Effector memory CD4-positive, alpha-beta T cell (primary cell): ENCODE data around the gene ATP7B.

Experiments
- DNase-seq, 3 donors: peaks; one replicate each; pipeline ENCODE4 v3.0.0-alpha.2; 2020
- H3K27ac ChIP-seq: 2 replicates; pipeline ENCODE4 v1.7.0; 2013; ENCODE audit warnings: mild to moderate bottlenecking, low read length, moderate library complexity; ENCODE audit not compliant: insufficient read depth, poor library complexity, severe bottlenecking
- H3K27me3 ChIP-seq: replicated peaks from 2 replicates; pipeline ENCODE4 v1.7.0; 2013; ENCODE audit warnings: mild to moderate bottlenecking, low read length; ENCODE audit not compliant: insufficient read depth, control insufficient read depth, poor library complexity, severe bottlenecking
- H3K36me3 ChIP-seq: 2 replicates; pipeline ENCODE4 v1.7.0; 2013; ENCODE audit warnings: mild to moderate bottlenecking, low read length, moderate library complexity; ENCODE audit not compliant: control insufficient read depth, insufficient read depth
- H3K4me1 ChIP-seq: 2 replicates; pipeline ENCODE4 v1.7.0; 2013; ENCODE audit warnings: low read length, mild to moderate bottlenecking; ENCODE audit not compliant: control insufficient read depth, insufficient read depth, poor library complexity, severe bottlenecking
- H3K4me3 ChIP-seq: 2 replicates; pipeline ENCODE4 v1.7.0; 2013; ENCODE audit warnings: low read length, low read depth, mild to moderate bottlenecking; ENCODE audit not compliant: insufficient read depth, poor library complexity, severe bottlenecking
- H3K9me3 ChIP-seq: 2 replicates; pipeline ENCODE4 v1.7.0; 2013; ENCODE audit warnings: mild to moderate bottlenecking, low read length, moderate library complexity; ENCODE audit not compliant: control insufficient read depth

The ATP7B gene

DNA sequence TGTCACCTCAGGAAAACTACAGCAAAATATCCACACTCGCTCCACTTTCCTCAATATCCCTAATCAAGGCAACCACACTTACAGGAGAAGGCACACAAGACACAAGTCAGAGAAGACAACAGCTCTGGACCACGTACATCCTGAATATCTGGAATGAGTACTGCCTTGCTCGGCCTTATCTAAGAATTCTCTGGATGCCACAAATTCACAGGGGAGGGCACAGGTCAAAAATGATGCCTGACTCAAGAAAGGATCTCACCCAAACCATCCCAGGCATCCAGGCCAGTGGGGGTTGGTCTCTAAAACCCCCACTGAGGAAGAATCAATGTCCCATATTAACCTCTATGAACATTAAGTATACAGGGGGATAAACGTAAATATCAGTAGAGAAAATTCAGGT is 29.9 kb downstream of the ATP7B start:
- H3K27ac ChIP-seq, result no peak overlapping the region
- no peak for DNase-seq
- H3K27me3 ChIP-seq, result no peaks in the 10 kb centered on the region
- H3K4me3 ChIP-seq, result no peak overlapping the region
- no peaks in the 10 kb centered on the region for H3K4me1 ChIP-seq
- H3K9me3 ChIP-seq, result no peaks in the 10 kb centered on the region
- H3K36me3 ChIP-seq, result no peaks in the 10 kb centered on the region

- no peaks in the 10 kb centered on the region for H3K4me1 ChIP-seq
- H3K9me3 ChIP-seq, result no peaks in the 10 kb centered on the region
- H3K36me3 ChIP-seq, result no peaks in the 10 kb centered on the region
- DNase-seq, result no peak
- no peaks in the 10 kb centered on the region for H3K27me3 ChIP-seq
- H3K4me3 ChIP-seq, result no peak overlapping the region
- H3K27ac ChIP-seq, result no peak overlapping the region
Observed at GRCh38 chr13:51980908-51981307, 30.3 kb downstream of the ATP7B start.

DNA sequence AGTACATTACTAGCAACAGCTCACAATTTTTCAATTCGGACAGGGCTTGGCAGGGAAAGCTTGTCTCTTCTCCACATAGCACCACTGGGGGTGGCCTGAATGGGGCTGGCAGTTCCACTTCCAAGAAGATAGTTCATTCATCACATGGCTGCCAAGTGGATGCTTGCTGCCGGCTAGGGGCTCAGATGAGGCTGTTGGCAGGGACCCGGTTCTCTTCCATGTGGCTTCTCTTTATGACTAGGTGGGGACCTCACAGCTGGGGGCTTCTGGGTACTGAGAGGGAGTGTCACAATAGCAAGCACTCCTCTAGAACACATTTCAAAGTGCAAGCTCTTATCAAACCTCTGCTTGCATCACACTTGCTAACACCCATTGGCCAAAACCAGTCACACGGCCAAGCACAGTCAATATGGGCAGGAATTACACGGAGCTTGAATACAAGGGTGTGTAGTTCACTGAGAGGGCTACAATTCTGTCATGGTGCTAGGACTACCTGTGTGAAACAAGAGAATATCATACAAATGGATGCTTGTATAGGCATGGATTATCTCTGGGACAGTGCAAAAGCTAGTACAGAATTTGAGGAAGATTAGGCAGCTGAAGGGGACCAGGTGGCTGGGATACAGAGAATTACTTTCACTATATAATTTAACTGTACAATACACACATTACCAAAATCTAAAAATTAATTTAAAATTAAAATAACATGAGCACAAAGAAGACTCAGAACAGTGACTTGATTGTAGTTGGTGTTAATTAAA is 32.3 kb downstream of the ATP7B start:
- H3K27ac ChIP-seq, result no peak overlapping the region
- no peaks in the 10 kb centered on the region for H3K27me3 ChIP-seq
- DNase-seq, result no peak
- H3K4me3 ChIP-seq, result no peak overlapping the region
- no peaks in the 10 kb centered on the region for H3K36me3 ChIP-seq
- no peaks in the 10 kb centered on the region for H3K9me3 ChIP-seq
- no peaks in the 10 kb centered on the region for H3K4me1 ChIP-seq

DNA sequence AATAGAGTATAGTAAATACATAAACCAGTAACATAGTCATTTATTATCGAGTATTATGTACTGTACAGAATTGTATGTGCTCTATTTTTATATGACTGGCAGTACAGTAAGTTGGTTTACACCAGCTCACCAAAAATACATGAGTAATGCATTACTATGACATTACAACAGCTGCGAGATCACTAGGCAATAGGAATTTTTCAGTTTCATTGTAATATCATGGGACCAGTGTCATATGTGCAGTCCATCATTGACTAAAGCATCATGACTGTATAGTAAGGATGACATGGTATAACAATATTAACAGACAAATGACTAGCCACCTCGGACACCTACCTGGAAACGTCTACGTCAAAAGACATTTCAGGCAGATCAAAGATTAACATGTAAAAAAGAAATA is 33.6 kb downstream of the ATP7B start:
- Histone ChIP-seq H3K27me3 (no peaks in the 10 kb centered on the region), H3K27ac (no peak overlapping the region), H3K36me3 (no peaks in the 10 kb centered on the region), H3K9me3 (no peaks in the 10 kb centered on the region), H3K4me3 (no peak overlapping the region), H3K4me1 (no peaks in the 10 kb centered on the region)
- no peak for DNase-seq

DNA sequence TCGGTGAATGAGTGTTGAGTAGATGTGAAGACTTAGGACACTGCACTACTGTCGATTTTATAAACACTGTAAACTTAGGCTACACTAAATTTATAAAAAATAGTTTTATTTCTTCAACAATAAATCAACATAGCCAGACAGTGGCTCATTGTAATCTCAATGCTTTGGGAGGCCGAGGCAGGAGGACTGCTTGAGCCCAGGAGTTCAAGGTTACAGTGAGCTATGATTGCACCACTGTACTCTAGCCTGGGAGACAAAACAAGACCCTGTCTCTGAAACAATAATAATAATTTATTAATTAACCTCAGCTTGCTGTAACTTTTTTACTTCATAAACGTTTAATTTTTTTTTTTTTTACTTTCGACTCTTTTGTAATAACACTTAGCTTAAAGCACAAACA is 34.4 kb downstream of the ATP7B start:
- DNase-seq, result no peak
- no peaks in the 10 kb centered on the region for H3K9me3 ChIP-seq
- no peak overlapping the region for H3K27ac ChIP-seq
- no peaks in the 10 kb centered on the region for H3K4me1 ChIP-seq
- H3K36me3 ChIP-seq, result no peaks in the 10 kb centered on the region
- no peaks in the 10 kb centered on the region for H3K27me3 ChIP-seq
- no peak overlapping the region for H3K4me3 ChIP-seq

DNA sequence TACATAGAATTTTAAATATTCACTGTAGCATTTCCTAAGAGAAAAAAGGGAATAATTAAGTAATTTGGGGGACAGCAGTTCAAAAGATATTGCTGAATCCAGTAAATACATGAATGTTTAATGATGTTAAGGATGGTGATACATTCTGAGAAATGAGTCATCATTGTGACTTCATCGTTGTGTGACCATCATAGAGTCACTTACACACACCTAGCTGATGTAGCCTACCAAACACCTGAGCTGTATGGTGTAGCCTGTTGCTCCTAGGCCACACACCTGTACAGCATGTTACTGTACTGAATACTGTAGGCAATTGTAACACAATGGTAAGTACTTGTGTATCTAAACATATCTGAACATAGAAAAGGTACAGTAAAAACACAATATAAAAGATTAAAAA is 34.8 kb downstream of the ATP7B start:
- no peak overlapping the region for H3K27ac ChIP-seq
- DNase-seq, result no peak
- no peaks in the 10 kb centered on the region for H3K36me3 ChIP-seq
- no peaks in the 10 kb centered on the region for H3K9me3 ChIP-seq
- no peak overlapping the region for H3K4me3 ChIP-seq
- H3K4me1 ChIP-seq, result no peaks in the 10 kb centered on the region
- no peaks in the 10 kb centered on the region for H3K27me3 ChIP-seq

DNA sequence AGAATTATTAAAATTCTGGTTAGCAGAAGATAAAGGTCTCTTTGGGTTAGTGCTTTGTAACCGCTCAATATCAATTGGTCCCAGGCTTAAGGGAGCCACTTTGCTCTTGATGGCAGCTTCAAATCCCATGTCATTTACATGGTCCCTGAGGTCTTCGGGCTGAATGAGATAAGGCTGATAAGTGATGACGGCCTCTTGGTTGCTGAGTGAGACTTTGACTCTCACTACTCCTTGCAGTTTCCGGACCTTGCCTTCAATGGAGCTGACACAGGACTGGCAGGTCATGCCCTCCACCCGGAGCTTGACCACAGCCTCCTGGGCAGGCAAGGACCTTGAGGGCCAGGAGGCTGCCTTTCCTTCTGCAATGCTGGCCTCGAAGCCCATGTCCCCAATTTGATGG is 36.8 kb downstream of the ATP7B start:
- H3K27me3 ChIP-seq, result no peaks in the 10 kb centered on the region
- H3K4me1 ChIP-seq, result peaks cover 6% of the 10 kb centered on the region
- H3K4me3 ChIP-seq, result no peak overlapping the region
- H3K36me3 ChIP-seq, result no peaks in the 10 kb centered on the region
- no peaks in the 10 kb centered on the region for H3K9me3 ChIP-seq
- H3K27ac ChIP-seq, result no peak overlapping the region
- no peak for DNase-seq

DNA sequence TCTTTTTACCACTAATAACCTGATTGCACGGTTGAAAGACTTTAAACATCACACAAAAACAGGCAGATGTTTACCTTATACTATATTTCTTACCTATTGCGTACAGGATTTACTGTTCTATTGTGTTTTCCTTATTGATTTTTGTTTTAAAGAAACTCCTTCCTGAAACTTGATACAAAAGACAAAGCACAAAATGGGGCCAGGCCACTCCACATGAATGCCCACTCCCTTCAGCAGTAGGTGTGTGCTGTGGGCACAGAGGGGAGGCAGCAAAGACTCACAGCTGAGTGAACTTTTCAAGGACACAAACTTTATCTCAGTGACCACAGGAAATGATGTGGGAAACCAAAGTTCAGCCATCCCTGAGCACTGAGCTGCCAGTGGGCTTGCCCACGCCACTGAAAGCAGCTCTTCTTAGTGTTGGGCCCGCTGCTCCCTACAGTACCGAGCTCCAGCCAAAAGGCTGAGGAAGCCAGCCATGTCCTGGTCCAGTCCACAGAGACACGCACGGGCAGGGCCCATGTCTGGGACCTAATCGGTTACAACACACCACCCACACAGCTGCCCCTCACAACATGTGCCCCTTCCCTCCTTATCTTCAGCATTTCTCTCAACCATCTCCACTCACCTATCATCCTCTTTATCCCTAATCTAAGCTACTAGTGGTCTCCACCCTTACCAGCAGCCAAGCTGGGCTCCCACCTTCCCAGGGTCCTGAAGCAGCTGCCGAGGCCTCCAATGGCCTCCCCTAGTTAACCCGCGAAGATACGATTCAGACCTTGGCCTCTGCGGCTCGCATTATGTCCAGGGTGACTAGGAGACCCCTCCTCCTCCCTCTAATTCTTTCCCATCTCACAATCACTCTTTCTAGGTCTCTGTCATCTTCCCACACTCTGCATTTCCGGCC is 39.5 kb downstream of the ATP7B start:
- peaks cover 12% of the 10 kb centered on the region for H3K4me1 ChIP-seq
- H3K27me3 ChIP-seq, result no peaks in the 10 kb centered on the region
- H3K9me3 ChIP-seq, result no peaks in the 10 kb centered on the region
- no peak overlapping the region for H3K4me3 ChIP-seq
- no peak for DNase-seq
- H3K27ac ChIP-seq, result no peak overlapping the region
- no peaks in the 10 kb centered on the region for H3K36me3 ChIP-seq

DNA sequence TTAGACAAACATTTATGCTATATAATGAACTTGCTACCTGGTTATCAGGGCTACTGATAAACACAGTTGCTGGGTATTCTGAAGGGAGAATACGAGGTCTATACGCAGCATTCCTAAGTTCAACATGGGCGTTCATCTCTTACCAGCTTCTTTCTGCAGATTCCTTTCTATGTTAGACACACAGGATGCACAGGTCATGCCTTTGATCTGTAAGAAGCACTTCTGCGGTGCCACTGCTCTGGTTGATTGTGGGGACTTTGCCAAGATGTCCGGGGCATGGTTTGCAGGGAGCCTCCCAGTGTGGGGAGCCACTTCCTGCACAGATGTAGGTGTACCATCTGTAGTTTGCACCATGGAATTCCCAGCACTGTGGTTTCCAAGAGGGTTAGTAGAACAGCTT is 40.9 kb downstream of the ATP7B start:
- DNase-seq, result no peak
- Histone ChIP-seq H3K27me3 (no peaks in the 10 kb centered on the region), H3K4me3 (no peak overlapping the region), H3K27ac (no peak overlapping the region), H3K9me3 (no peaks in the 10 kb centered on the region), H3K4me1 (peaks cover 12% of the 10 kb centered on the region), H3K36me3 (no peaks in the 10 kb centered on the region)
